Measurements from ENCODE around the gene FAM89B.

The FAM89B gene

GRCh38 chr11:65610404-65610803 lies 38.1 kb downstream of the FAM89B start:
- DNase-seq (ENCODE audit: low read depth in 2 of 2): no peak

- no peak for DNase-seq (ENCODE audit: low read depth in 2 of 2)
Measured at GRCh38 chr11:65611028-65611757, 38.9 kb downstream of the FAM89B start.

- no peak for DNase-seq (ENCODE audit: low read depth in 2 of 2)
Measured at GRCh38 chr11:65611758-65612603, 39.6 kb downstream of the FAM89B start.

GRCh38 chr11:65612691-65613090 lies 40.4 kb downstream of the FAM89B start:
- DNase-seq (ENCODE audit: low read depth in 2 of 2): no peak

GRCh38 chr11:65613091-65613928 lies 41.0 kb downstream of the FAM89B start:
- no peak for DNase-seq (ENCODE audit: low read depth in 2 of 2)

GRCh38 chr11:65615229-65615949 lies 43.1 kb downstream of the FAM89B start, which contains the start of gene PCNX3:
Gene PCNX3 (plus strand): TSS chr11:65615776. CDS start chr11:65616312, 536 bp downstream.
- DNase-seq (ENCODE audit: low read depth in 2 of 2): peak; percentile 100

GRCh38 chr11:65615950-65616574 lies 43.7 kb downstream of the FAM89B start:
- no peak for DNase-seq (ENCODE audit: low read depth in 2 of 2)

- DNase-seq (ENCODE audit: low read depth in 2 of 2): no peak
Measured at GRCh38 chr11:65616575-65617001, 44.2 kb downstream of the FAM89B start.

- no peak for DNase-seq (ENCODE audit: low read depth in 2 of 2)
Measured at GRCh38 chr11:65617136-65617850, 45.0 kb downstream of the FAM89B start.

GRCh38 chr11:65617990-65618751 lies 45.8 kb downstream of the FAM89B start:
- no peak for DNase-seq (ENCODE audit: low read depth in 2 of 2)

GRCh38 chr11:65618763-65619162 lies 46.4 kb downstream of the FAM89B start:
- no peak for DNase-seq (ENCODE audit: low read depth in 2 of 2)

GRCh38 chr11:65619281-65619928 lies 47.1 kb downstream of the FAM89B start:
- no peak for DNase-seq (ENCODE audit: low read depth in 2 of 2)

- no peak for DNase-seq (ENCODE audit: low read depth in 2 of 2)
Measured at GRCh38 chr11:65620666-65621065, 48.3 kb downstream of the FAM89B start.

GRCh38 chr11:65621460-65621859 lies 49.1 kb downstream of the FAM89B start:
- DNase-seq (ENCODE audit: low read depth in 2 of 2): no peak

GRCh38 chr11:65622011-65622410 lies 49.7 kb downstream of the FAM89B start:
- no peak for DNase-seq (ENCODE audit: low read depth in 2 of 2)

- DNase-seq (ENCODE audit: low read depth in 2 of 2): no peak
Measured at GRCh38 chr11:65623177-65623576, 50.8 kb downstream of the FAM89B start.

Data from activated CD8-positive, alpha-beta memory T cell treated with anti-CD3 and anti-CD28 coated beads for 4 hours (primary cell).